A204.1 (cell line): ENCODE results near the gene CYSRT1.

ENCODE experiments used
- FAIRE-seq: peaks from 2 replicates; lab custom pipeline; 2012; peaks lifted over from hg19 to GRCh38; lab: Jason Lieb, UNC

CYSRT1 gene

DNA sequence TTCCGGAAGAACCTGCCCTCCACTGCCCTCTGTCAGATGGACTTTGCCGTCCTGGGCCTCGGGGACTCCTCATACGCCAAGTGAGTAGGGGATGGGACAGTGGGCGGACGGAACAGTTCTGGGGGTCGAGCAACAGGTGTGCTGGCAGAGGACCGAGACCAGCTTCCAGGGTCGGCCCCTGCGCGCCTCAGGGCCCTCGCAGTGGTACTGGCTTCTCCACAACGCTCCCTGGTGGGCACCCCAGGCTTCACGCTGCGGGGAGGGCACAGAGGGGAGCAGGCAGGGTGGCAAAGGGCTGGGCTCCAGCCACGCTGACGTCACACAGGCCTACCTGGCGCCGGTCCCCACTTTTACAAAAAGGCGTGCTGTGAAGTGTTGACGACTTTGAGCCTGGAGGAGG lies 12.5 kb upstream of the CYSRT1 start:
- FAIRE-seq = no peak

DNA sequence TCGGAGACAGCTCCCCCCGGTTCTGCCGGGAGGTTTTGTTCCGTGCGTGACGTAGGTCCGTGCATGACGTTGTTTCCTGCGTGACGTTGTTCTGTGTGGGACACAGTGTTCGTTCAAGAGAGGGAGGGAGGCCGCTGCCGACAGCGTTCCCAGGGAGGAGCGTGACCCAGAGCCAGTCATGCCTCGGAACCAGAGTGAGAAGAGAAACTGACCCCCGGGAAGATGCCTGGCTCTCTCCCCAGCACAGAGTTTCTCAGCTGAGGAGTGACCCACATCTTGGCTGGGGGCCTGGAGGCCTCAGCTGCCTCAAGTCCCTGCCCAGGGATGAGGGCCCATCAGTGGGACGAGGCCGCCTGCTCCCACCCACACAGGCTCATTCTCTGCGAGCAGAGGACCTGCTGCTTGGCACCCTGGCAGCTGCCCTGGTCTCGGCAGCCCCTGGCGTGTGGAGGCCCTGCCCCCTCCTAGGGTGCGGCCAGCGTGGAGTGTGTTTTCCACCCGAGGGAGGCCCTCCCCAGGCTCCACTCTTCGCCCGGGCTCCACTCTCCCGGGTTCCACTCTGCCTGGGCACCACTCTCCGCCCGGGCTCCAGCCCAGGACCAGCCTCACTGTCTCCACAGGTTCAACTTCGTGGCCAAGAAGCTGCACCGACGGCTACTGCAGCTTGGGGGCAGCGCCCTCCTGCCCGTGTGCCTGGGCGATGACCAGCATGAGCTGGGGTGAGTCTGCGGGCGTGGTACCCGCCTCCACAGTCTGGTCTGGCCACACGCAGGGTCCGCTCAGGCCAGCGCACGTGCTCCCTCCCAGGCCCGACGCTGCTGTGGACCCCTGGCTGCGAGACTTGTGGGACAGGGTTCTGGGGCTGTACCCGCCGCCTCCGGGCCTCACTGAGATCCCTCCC lies 11.6 kb upstream of the CYSRT1 start:
- no peak for FAIRE-seq

- no peak for FAIRE-seq
Observed at GRCh38 chr9:137214620-137215019, 10.4 kb upstream of the CYSRT1 start.

GRCh38 chr9:137215196-137215986 lies 9.6 kb upstream of the CYSRT1 start:
- FAIRE-seq = no peak

DNA sequence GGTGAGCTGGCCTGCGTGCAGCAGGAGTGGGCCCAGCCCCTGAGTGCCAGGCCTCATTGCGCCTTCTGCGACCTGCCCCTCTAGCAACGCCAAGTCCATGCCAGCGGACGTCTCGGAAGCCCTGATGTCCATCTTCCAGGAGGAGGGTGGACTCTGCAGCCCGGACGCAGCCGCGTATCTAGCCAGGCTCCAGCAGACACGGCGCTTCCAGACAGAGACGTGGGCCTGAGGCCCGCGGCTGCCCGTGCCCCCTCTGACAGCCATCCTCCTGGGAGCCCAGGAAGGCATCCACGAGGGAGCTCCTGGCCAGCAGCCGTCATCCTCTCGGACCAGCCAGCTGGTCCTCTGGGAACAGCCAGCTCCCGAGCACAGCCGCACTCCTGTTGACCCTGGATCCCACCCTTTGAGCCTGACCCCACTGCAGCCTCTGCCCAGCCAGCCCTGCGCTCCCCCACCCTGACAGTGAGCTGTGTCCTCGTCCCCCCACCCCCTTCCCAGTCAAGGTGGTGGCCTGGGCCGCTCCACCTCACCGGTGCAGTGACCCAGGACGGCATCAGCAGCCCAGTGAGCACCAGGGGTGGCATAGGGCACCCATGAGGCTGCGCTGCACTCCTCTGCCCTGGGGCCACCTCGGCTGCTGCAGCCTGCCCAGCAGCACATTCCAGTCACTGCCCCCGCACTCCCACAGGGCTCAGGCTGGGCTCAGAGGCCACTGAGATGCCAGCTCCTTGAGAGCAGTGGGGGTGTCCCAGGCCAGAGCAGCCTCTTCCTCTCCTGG lies 8.6 kb upstream of the CYSRT1 start:
- FAIRE-seq = no peak

- peak; percentile 47 for FAIRE-seq
Observed at GRCh38 chr9:137217276-137218211, 7.4 kb upstream of the CYSRT1 start.

DNA sequence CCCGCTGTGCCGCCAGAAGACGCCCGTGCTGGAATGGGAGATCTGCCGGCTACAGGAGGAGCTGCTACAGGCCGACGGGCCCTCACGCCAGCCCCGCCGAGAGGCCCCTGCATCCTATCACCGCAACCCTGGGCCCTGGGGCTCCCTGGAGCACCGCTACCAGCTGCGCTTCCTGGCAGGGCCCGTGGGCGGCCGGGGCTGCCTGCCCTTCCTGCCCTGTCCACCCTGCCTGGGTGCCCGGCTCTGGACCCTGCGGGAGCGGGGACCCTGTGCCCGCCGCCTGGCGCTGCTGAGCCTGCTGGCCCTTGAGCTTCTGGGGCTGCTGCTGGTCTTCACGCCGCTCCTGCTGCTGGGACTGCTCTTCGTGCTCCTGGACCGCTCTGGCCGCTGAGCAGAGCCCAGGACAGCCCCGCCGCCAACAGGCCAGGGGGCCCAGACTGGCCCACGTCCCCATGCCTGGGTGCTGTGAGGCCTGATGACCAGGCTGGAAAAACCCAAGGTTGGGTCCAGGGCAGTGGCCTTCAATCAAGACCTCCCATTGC lies 6.7 kb upstream of the CYSRT1 start:
- no peak for FAIRE-seq

DNA sequence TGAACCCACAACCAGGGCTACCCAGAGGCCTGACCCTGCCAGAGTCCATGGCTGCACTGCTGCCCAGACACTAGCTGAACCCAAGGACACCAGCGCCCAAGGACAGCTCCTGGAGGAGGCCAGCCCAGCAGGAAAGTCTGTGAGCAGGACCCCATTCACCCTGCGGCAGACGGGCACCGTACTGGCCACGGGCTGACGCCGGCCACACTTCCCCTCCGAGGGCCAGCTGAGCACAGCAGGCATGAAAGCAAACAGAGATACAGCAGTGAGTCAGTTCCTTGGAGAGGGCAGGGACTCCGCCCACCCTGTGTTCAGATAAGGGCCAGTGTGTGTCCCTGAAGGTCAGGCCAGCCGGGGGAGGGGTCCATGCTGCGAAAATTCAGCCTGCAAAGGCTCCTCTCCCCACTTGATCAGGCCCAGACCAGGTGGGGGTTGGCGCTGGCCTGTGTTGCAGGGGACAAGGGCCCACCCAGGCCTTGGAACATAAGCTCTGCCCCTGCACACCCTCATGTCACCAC lies 6.2 kb upstream of the CYSRT1 start:
- no peak for FAIRE-seq

DNA sequence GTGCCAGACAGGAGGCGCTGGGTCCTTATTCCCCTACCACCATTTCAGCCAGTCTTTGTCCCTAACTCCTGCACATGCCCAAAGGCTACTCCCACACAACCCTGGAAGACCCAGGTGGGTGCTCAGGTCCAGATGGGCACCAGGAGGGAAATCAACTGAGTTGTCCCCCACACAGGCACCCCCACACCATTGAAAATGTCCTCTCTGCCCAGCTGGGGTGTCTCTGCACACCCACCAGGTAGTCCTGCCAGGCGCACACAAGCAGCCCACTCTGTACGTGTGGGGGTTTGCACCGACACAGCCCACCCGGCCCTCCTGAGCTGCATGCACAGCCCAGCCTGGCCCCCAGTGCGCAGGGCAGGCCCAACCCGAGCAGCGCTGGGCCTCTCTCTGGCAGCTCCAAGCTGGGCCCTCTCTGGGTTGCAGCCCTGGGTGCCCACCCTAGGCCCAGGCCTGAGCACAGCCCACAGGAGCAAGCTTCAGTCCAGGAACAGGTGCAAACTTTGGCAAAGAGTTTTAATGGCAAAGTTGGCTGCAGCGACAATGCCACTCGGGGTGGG lies 5.1 kb upstream of the CYSRT1 start:
- FAIRE-seq = no peak

DNA sequence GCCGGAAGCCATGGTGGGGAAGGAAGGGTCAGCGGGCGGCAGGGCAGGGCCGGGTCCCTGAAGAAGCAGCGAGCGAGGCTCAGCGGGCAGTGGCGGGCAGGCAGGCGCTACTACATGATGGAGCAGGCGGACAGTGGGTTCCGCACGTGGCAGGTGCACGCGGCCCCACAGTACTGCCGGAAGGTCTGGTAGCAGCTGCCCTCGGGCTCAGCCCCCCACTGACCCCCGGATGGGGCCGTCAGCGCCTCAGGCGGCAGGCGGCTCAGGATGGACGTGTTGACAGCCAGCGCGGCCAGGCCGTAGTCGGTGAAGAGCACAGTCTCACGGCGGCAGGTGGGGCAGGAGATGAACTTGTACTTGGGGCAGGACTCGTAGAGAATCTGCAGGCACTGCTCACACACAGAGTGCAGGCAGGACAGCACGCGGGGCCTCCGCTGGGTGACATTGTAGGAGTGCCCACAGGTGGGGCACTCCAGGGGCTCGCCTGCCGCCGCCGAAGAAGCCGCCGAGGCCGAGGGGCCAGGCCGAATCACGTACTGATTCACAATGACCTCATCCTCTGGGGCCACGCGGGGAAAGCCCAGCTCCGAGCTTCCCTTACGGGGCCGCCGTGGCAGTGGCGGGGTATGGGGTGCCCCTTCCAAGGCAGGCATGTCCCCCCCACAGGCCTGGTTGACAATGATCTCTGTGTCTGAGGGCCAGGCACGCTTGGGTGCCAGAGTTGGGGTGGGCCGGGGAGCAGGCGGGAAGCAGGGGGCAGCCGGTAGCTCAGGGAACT lies 4.5 kb upstream of the CYSRT1 start:
- no peak for FAIRE-seq

DNA sequence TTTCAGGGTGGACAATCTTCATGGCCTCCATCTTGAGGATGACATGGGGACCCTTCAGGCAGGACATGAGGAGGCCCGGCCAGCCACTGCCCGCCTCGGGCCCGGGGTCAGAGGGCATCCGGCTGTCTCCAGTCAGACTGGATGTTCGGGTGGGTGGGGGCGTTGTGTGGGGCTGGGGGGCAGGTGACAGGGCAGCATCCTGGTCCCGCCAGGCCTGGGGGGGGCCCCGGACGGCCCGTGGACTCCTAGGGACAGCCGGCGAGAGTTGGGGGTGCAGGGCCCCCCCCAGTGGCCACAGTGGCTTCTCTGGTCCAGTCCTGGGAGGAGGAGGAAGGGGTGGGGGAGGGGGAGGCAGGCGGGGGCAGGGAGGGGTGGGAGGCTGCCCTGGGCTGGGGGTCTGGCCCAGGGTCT lies 3.9 kb upstream of the CYSRT1 start:
- no peak for FAIRE-seq

- FAIRE-seq = no peak
Observed at GRCh38 chr9:137221506-137222111, 3.4 kb upstream of the CYSRT1 start.

DNA sequence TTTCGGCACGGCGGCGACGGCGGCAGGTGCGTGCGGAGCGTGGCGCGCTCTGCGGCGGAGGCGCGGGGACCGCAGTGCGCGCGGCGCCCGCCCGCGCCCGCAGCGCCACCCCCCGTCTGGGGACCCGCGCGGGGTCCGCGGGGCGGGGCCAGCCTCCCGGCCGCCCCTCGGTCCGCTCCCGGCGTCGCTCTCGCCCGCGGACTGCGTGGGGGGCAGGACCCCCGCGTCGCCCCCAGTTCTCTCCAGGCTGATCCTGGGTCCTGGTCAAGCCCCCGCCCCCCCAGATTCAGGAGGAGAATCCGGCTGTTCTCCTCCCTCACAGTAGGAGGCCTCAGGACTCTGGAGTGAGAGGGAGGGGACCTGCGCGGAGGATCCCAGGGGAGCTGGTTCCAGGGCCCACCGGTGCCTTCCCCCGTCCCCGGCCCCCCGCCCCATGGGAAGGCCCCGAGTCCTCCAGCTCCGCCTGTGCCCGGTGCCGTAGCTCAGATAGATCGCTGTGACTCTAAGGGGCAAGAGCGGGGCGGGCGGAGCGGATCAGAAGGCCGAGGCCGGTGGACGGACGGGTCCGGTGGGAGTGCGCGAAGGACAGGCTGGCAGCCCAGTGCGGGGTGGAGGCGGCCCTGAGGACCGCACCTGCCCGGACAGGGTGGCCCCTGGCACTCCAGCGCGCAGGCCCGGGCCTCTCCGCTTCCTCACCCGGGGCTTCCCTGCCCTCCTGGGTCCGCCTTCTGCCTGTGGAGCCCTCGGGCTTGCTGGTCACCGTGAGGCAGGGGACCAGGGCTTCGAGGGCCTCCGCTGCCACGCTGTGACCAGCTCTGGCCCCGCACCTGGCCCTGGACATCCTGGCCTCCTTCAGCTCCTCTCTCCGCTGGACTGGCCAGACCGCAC lies 2.5 kb upstream of the CYSRT1 start, which contains the start of gene RNF208:
Gene RNF208, minus strand, starts transcription at position 51 of the 888 bp plus-strand sequence. CDS start 1,028 bp downstream, outside the sequence.
- FAIRE-seq = no peak

- FAIRE-seq = peak; percentile 97
Observed at GRCh38 chr9:137223078-137223970, 1.6 kb upstream of the CYSRT1 start.

GRCh38 chr9:137225699-137226331 lies 841 bp downstream of the CYSRT1 start:
- FAIRE-seq = no peak

DNA sequence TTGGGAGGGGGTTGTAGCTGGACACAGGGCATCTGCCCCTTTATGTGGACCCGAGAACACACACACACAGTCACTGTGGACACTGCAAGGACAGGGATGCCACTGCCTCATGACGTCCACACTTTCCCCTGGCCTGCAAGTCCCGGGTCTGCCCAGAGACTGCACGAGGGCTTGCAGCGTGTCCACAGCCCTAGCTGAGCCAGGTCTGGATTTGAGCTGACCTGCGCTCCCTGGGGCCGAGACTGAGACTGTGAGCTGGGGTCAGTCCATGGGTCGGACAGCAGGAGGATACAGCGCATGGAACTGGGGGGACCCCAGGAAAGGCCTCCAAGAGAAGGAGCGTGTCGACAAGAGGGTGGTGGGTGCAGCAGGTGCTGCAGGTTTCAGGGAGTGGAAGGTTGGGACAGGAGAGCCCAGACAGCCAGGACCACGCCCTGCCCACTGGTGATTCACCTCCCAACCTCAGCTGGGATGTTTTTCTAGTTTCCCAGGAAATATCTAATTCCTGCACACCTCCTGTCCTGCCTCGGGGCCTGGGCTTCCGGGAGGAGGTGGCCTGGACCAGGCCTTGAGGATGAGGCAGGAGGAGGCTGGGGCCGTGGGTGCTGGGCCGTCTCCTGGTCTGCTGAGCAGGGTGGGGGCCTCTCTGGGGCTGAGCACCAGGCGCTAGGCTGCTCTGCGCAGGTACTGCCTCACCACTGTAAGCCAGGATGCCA lies 1.5 kb downstream of the CYSRT1 start:
- no peak for FAIRE-seq
